HG03457 (cell line): Measurements from ENCODE around the gene ADGRE3.
"Not testable (repeated sequence)": the region's sequence is repeated elsewhere in the genome, so short reads cannot be mapped to it uniquely, and the experiment has no call there.

Source experiments
- ATAC-seq: cut with Tn5 transposase; IDR thresholded peaks from one replicate; pipeline ENCODE4 v1.9.1; 2021; ENCODE audit warnings: moderate number of reproducible peaks; ENCODE audit not compliant: unreplicated experiment

Gene ADGRE3

GRCh38 chr19:14672188-14672872, 2.3 kb downstream of the ADGRE3 start:
- ATAC-seq: no peak

DNA sequence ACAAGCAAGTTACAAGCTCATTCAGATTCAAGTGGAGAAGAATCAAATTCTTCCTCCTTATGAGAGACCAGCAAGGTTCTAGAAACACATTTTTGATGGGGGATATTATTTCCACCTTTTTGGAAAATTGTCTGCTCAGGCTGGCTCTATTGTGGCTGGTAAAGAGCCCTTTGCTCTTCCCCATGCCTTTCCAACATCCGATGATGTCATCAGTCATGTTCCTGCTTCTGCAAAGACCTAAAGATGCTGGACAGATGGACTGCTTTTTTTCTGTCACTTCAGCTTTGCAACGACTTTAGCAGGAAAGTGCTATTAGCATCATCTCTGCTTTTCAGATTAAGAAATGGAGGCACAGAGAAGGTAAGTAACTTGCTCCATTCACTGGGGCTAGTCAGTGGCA, 4.2 kb downstream of the ADGRE3 start:
- ATAC-seq: no peak

DNA sequence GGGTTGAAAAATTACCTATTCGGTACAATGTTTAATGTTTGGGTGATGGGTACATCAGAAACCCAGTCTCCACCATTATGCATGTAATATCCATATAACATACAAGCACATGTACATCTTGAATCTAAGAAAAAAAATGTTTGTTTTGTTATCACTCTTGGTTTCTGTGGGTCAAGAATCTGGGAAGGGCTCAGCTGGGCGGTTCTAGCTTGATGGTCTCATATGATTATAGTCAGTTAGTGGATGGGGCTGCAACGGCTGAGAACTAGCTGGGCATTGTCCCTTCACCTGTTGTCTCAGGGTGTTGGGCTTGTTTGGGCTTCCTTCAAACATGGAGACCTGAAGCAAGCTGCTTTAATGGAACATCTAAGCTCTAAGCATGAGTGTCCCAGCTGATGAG, 4.7 kb downstream of the ADGRE3 start:
- no peak for ATAC-seq

GRCh38 chr19:14661372-14661924, 13.2 kb downstream of the ADGRE3 start:
- ATAC-seq: no peak

- ATAC-seq: no peak
Observed at GRCh38 chr19:14659874-14660489, 14.7 kb downstream of the ADGRE3 start.

- ATAC-seq: no peak
Observed at GRCh38 chr19:14655726-14656125, 18.9 kb downstream of the ADGRE3 start.

DNA sequence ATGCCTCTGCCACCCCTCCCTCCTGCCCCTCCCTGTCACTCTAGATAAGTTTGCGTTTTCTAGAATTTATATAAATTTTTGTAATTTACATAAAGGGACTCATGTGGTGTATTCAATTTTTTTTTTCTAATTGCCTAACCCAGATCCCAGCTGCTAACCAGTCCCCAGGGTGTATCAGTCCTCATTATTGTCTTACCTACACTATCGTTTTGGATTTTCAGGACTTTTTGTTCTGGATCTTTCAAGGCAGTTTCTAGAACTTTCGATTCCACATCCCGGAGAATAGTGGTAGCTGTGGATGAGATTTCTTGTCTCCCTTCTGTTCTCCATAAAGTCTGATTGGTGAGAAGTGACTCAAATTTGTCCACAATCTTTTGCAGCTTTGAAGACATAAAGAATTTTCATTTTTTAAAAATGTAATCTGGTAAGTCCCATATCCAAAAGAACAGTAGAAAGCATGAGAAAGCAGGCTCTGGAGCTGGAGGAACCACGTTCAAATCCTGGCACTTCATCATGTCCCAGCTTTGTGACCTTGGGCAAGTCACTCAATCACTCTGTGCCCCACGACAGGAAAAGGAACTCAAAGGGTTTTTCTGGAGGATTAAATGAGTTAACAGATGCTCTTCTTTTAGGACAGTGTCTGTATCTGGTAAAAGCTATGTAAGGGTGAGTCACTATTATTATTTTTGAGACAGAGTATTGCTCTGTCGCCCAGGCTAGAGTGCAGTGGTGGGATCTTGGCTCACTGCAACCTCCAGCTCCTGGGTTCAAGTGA, 19.7 kb downstream of the ADGRE3 start:
- ATAC-seq: no peak

DNA sequence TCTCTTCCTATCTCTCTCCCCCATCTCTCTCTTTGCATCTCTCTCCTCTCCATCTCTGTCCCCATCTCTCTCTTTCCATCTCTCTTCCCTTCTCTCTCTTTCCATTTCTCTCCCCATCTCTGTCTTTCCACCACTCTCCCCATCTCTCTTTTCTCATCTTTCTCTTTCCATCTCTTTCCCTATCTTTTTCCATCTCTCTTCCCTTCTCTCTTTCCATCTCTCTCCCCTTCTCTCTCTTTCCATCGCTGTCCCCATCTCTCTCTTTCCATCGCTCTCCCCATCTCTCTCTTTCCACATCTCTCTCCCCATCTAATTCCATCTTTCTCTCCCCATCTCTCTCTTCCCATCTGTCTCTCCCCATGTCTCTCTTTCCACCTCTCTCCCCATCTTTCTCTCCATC, 24.5 kb downstream of the ADGRE3 start:
- ATAC-seq: no peak

GRCh38 chr19:14649020-14649419, 25.6 kb downstream of the ADGRE3 start:
- ATAC-seq: no peak

- no peak for ATAC-seq
Observed at GRCh38 chr19:14648506-14648905, 26.1 kb downstream of the ADGRE3 start.

DNA sequence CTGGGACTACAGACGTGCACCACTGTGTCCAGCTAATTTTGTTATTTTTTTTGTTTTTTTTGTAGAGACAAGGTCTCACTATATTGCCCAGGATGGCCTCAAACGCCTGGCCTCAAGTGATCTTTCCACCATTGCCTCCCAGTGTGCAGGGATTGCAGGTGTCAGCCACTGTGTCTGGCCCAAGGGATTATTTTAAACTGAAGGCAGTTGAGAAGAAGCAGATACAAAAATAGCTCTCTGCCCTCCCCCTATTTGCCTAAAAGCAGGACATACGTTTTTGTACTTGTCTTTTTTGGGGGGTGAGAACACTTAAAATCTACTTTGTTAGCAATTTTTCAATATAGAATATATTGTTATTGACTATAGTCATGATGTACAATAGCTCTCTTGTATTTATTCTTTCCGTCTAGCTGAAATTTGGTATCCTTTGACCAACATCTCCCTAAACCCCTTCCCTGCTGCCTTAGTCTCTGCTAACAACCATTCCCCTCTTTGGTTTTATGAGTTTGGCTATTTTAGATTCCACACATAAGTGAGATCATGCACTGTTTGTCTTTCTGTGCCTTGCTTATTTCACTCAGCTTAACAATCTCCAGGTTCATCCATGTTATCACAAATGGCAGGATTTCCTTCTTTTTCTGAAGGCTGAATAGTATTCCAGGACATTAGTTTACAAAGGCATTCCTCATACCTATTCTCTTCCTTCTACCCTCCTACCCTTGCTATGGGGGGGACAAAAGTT, 34.9 kb downstream of the ADGRE3 start:
- ATAC-seq: no peak

- no peak for ATAC-seq
Observed at GRCh38 chr19:14632286-14632685, 42.4 kb downstream of the ADGRE3 start.

- no peak for ATAC-seq
Observed at GRCh38 chr19:14629557-14629956, 45.1 kb downstream of the ADGRE3 start.

DNA sequence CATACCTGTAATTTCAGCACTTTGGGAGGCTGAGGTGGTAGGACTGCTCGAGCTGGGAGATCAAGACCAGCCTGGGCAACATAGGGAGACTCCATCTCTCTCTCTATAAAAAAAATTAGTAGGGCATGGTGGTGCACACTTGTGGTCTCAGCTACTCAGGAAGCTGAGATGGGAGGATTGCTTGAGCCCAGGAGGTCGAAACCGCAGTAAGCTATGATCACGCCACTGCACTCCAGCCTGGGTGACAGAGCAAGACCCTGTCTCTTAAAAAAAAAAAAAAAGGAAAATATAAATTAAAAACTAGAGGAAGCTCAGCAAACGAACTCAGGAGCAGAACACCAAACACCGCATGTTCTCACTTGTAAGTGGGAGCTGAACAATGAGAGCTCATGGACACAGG, 50.2 kb downstream of the ADGRE3 start:
- not testable (repeated sequence) for ATAC-seq

GRCh38 chr19:14619404-14619803, 55.2 kb downstream of the ADGRE3 start:
- no peak for ATAC-seq

- no peak for ATAC-seq
Observed at GRCh38 chr19:14616407-14616806, 58.2 kb downstream of the ADGRE3 start.

DNA sequence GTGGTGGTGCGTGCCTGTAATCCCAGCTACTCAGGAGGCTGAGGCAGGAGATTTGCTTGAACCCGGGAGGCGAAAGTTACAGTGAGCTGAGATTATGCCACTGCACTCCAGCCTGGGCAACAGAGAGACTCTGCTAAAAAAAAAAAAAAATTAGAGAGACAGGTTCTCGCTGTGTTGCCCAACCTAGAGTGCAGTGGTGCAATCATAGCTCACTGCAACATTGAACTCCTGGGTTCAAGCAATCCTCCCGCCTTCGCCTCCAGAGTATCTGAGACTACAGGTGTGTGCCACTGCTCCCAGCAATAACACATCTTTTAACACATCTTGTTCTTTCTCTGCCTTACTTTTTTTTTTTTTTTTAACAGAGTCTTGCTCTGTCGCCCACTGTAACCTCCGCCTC, 59.0 kb downstream of the ADGRE3 start:
- no peak for ATAC-seq

DNA sequence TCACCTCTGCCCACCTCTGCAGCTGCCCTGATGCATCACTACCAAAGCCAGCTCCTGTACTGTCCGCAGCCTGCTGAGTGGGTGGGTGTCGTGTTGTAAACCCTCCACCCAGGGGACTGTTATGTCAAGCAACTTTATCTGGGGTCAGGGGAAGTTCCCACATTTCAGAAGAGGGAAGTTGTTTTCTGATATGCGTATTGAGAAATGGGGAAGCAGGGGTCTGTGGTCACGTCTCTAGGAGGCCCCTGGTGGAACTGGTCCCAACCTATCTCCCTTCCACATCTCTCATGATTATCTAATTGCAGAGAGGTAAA, 60.6 kb downstream of the ADGRE3 start:
- ATAC-seq: no peak

DNA sequence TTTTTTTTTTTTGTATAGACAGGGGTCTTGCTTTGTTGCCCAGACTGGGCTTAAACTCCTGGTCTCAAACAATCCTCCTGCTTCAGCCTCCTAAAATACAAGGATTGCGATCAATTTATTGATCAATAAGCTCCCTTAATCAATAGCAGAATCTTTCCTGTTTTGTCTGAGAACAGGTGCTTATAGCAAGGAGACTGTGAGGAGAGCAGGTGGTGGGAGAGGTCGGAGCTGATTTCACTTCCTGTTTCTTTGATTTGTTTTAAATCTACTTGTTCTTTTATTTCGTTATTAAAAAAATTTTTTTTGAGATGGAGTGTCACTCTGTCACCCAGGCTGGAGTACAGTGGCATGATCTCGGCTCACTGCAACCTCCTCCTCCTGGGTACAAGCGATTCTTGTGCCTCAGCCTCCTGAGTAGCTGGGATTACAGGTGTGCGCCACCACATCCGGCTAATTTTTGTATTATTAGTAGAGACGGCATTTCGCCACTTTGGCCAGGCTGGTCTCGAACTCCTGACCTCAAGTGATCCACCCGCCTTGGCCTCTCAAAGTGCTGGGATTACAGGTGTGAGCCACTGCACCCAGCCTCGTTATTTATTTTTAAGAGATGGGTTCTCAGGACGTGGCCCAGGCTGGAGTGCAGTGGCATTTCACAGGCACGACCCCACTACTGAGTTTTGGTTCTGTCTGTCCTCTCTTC, 61.1 kb downstream of the ADGRE3 start:
- ATAC-seq: not testable (repeated sequence)

- ATAC-seq: no peak
Observed at GRCh38 chr19:14612657-14613056, 62.0 kb downstream of the ADGRE3 start.

GRCh38 chr19:14612242-14612641, 62.4 kb downstream of the ADGRE3 start:
- ATAC-seq: not testable (repeated sequence)
